Neural progenitor cell (in vitro differentiated cells): ENCODE results near the gene TMEM179.

Source experiments
- CTCF ChIP-seq: fragments of 200-600 bp; sonication (generic); IDR thresholded peaks from 2 replicates; pipeline ENCODE4 v1.5.1; 2017; ENCODE audit warnings: antibody characterized with exemption, mild to moderate bottlenecking
- EZH2 ChIP-seq: fragments of 200-600 bp; sonication (generic); IDR thresholded peaks from 2 replicates; pipeline ENCODE4 v1.6.1; 2017; ENCODE audit warnings: antibody characterized with exemption, mild to moderate bottlenecking, moderate library complexity
- EZH2phosphoT487 ChIP-seq: fragments of 200-600 bp; sonication (generic); IDR thresholded peaks from 2 replicates; pipeline ENCODE4 v1.6.1; 2017; ENCODE audit warnings: antibody characterized with exemption

GRCh38 chr14:104581521-104581920, 23.1 kb downstream of the TMEM179 start:
- TF ChIP-seq EZH2 (no peak), CTCF (no peak), EZH2phosphoT487 (no peak)
